PFSK-1 (cell line): Measurements from ENCODE around the gene CHRNA1.

Experiments
- FOXP2 ChIP-seq: optimal IDR thresholded peaks from 2 replicates; pipeline ENCODE3; 2011; ENCODE audit warnings: borderline replicate concordance, control low read depth, inconsistent platforms; ENCODE audit not compliant: insufficient read depth; ENCODE audit errors: extremely low read length, extremely low read depth
- POLR2AphosphoS5 ChIP-seq: IDR thresholded peaks from 2 replicates; pipeline ENCODE4 v1.6.1; 2012; ENCODE audit warnings: low read depth, mild to moderate bottlenecking, control low read depth, low read length, moderate library complexity
- SIN3A ChIP-seq: IDR thresholded peaks from 2 replicates; pipeline ENCODE4 v1.6.1; 2012; ENCODE audit warnings: mild to moderate bottlenecking, low read length, moderate library complexity, borderline replicate concordance; ENCODE audit not compliant: insufficient read depth
- TAF1 ChIP-seq: IDR thresholded peaks from 2 replicates; pipeline ENCODE4 v1.6.1; 2012; ENCODE audit warnings: low read length, control low read depth, borderline replicate concordance; ENCODE audit not compliant: insufficient read depth
- TF ChIP-seq, protein P1 (sequence below), 2 experiments: IDR thresholded peaks; 2 replicates each; pipeline versions ENCODE4 v1.6.1 to v1.8.0; 2011 to 2012; ENCODE audit warnings: low read depth in 2 of 2, low read length in 2 of 2, control low read depth in 1 of 2, inconsistent platforms in 1 of 2, mild to moderate bottlenecking in 1 of 2, moderate library complexity in 1 of 2; ENCODE audit not compliant: insufficient read depth in 1 of 2

The CHRNA1 gene

DNA sequence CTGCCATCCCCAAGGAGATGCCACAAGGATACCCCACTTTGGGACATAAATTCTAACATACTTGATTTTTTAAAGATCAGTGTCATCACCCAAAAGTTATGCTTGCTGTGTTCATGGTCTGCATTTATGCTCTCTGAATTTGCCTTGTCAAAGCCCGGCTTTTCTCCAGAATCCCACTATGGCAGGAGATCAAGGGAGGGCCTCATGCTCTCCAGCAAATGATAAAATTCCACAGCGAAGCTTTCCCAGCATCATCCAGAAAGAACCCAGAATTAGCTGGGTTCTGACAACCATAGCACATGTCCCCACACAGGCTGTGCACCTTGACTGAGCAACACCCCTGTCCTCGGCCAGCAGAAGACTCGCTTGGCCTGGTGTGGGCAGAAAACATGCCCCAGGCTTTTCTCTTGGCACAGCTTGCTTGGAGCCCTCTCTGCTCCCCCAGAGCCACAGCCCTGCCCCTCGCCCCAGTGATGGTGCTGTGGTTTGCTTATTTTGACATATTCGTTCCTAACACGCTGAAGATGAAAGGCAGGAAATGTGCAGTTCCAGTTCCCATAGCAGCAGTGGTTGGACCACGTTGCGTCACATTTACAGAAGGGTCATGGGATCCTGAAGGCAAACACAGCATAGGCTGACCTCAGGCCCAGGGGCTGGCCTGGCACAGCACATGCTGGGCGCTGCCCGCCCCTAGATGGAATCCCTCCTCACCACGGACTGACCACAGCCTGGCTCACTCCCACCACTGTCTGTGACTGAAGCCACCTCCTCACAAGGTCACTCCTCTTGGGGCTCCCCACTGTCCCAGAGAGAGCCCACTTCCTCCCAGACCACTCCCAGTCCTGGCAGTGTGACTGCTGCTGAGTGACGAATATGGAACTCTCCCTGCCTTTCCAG is 14.1 kb upstream of the CHRNA1 start:
- TF ChIP-seq FOXP2 (peak; percentile 39), POLR2AphosphoS5 (no peak)

DNA sequence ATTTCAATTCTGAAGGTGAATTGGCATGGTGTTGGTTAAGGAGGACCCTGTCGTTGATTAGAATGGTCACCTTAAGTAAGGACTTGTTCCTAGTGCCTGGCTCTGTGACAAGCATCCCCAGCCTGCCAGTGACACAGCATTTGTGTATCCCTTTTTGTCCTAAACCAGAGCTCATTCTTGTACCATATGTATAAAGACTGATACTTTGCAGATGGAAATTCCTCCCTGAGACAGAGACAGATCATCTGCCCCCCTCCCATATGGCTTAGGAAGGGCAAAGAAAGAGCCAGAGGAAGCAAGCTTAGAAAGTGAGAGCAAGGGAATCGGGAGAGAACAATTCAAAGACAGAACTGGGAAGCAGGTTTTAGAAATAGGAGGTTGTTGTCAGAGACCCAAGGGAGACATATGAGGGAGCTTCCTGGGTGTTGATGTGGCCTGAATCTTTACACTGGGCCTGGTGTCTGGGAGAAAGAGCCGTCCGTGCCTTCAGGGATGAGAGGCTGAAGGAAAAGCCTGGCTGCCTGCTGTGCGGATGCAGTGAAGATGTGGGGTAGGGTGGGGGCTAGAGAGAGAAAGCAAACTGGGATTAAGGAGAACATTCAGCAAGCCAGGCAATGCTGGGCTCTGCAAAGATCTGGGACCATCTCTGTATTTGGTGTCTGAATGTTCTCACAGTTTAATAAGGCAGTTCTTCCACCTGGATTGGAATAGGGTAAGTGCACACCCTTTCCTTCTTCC is 13.2 kb upstream of the CHRNA1 start:
- no peak for TF ChIP-seq TAF1
- TF ChIP-seq POLR2AphosphoS5, result no peak
- TF ChIP-seq FOXP2, result no peak
- TF ChIP-seq SIN3A, result no peak

GRCh38 chr2:174776675-174777074 is 12.4 kb upstream of the CHRNA1 start:
- no peak for TF ChIP-seq FOXP2
- TF ChIP-seq POLR2AphosphoS5, result no peak
- no peak for TF ChIP-seq TAF1
- TF ChIP-seq SIN3A, result no peak
- TF ChIP-seq, protein P1, sequence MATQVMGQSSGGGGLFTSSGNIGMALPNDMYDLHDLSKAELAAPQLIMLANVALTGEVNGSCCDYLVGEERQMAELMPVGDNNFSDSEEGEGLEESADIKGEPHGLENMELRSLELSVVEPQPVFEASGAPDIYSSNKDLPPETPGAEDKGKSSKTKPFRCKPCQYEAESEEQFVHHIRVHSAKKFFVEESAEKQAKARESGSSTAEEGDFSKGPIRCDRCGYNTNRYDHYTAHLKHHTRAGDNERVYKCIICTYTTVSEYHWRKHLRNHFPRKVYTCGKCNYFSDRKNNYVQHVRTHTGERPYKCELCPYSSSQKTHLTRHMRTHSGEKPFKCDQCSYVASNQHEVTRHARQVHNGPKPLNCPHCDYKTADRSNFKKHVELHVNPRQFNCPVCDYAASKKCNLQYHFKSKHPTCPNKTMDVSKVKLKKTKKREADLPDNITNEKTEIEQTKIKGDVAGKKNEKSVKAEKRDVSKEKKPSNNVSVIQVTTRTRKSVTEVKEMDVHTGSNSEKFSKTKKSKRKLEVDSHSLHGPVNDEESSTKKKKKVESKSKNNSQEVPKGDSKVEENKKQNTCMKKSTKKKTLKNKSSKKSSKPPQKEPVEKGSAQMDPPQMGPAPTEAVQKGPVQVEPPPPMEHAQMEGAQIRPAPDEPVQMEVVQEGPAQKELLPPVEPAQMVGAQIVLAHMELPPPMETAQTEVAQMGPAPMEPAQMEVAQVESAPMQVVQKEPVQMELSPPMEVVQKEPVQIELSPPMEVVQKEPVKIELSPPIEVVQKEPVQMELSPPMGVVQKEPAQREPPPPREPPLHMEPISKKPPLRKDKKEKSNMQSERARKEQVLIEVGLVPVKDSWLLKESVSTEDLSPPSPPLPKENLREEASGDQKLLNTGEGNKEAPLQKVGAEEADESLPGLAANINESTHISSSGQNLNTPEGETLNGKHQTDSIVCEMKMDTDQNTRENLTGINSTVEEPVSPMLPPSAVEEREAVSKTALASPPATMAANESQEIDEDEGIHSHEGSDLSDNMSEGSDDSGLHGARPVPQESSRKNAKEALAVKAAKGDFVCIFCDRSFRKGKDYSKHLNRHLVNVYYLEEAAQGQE (IDR thresholded peaks at IDR 0.05; ENCODE audit: insufficient read depth in 1 of 2, low read depth in 2 of 2, low read length in 2 of 2), result no peak

GRCh38 chr2:174776223-174776622 is 12.0 kb upstream of the CHRNA1 start:
- TF ChIP-seq SIN3A, result no peak

GRCh38 chr2:174775571-174775980 is 11.3 kb upstream of the CHRNA1 start:
- TF ChIP-seq, protein P1 (IDR thresholded peaks at IDR 0.05; ENCODE audit: insufficient read depth in 1 of 2, low read depth in 2 of 2, low read length in 2 of 2), result no peak
- TF ChIP-seq SIN3A (no peak), FOXP2 (no peak), TAF1 (no peak), POLR2AphosphoS5 (no peak)

GRCh38 chr2:174774886-174775285 is 10.6 kb upstream of the CHRNA1 start:
- TF ChIP-seq POLR2AphosphoS5, result no peak
- no peak for TF ChIP-seq FOXP2
- TF ChIP-seq TAF1, result no peak
- TF ChIP-seq, protein P1 (IDR thresholded peaks at IDR 0.05; ENCODE audit: insufficient read depth in 1 of 2, low read depth in 2 of 2, low read length in 2 of 2), result no peak
- no peak for TF ChIP-seq SIN3A
